GM12875 (cell line): ENCODE data around the gene ZNF444.
"Not testable (repeated sequence)": the region's sequence is repeated elsewhere in the genome, so short reads cannot be mapped to it uniquely, and the experiment has no call there.

Source experiments
- H3K4me3 ChIP-seq: one replicate; pipeline ENCODE4 v1.5.1; 2011; ENCODE audit warnings: low read depth, low read length, control low read depth
- CTCF ChIP-seq: IDR thresholded peaks from 2 replicates; pipeline ENCODE4 v1.5.1; 2011; ENCODE audit warnings: low read depth, mild to moderate bottlenecking, control low read depth, inconsistent platforms, low read length, moderate library complexity, borderline replicate concordance; ENCODE audit not compliant: insufficient read depth

The ZNF444 gene

GRCh38 chr19:56097306-56097705 is 43.8 kb upstream of the ZNF444 start:
- H3K4me3 ChIP-seq = no peak overlapping the region
- TF ChIP-seq CTCF = no peak

GRCh38 chr19:56097776-56098175 is 43.3 kb upstream of the ZNF444 start:
- no peak for TF ChIP-seq CTCF
- H3K4me3 ChIP-seq = no peak overlapping the region

- H3K4me3 ChIP-seq = not testable (repeated sequence)
These were observed 42.9 kb upstream of the ZNF444 start for GRCh38 chr19:56098237-56098636.

- TF ChIP-seq CTCF = no peak
- H3K4me3 ChIP-seq = no peak overlapping the region
These were observed 42.1 kb upstream of the ZNF444 start for GRCh38 chr19:56098731-56099568.

GRCh38 chr19:56099638-56100539 is 41.2 kb upstream of the ZNF444 start:
- no peak for TF ChIP-seq CTCF
- H3K4me3 ChIP-seq = no peak overlapping the region

- H3K4me3 ChIP-seq = no peak overlapping the region
- no peak for TF ChIP-seq CTCF
These were observed 40.0 kb upstream of the ZNF444 start for GRCh38 chr19:56101095-56101494.

GRCh38 chr19:56101746-56102535 is 39.1 kb upstream of the ZNF444 start:
- no peak for TF ChIP-seq CTCF

More at GRCh38 chr19:56101746-56102535, 39.1 kb upstream of the ZNF444 start:
- H3K4me3 ChIP-seq = no peak overlapping the region
